Stimulated activated CD4-positive, alpha-beta T cell treated with anti-CD3 and anti-CD28 coated beads, Interleukin-12 subunit alpha, Interleukin-12 subunit beta, amount 100 ng/mL, for 24 hours (primary cell): ENCODE measurements around the gene NAALADL2.

Source experiments
- DNase-seq, 2 experiments: peaks; one replicate each; pipeline ENCODE4 v3.0.0-alpha.2; 2020; ENCODE audit warnings: low read depth in 2 of 2

NAALADL2 gene

GRCh38 chr3:174859114-174859735 lies at the start of gene NAALADL2:
Gene NAALADL2, plus strand, starts transcription at chr3:174859334.
- no peak for DNase-seq

- DNase-seq: no peak
Observed at GRCh38 chr3:174810254-174810653, 48.9 kb upstream of the NAALADL2 start.

GRCh38 chr3:174812172-174812862 lies 46.8 kb upstream of the NAALADL2 start:
- no peak for DNase-seq

GRCh38 chr3:174815750-174816149 lies 43.4 kb upstream of the NAALADL2 start:
- DNase-seq: no peak

GRCh38 chr3:174820885-174821284 lies 38.2 kb upstream of the NAALADL2 start:
- no peak for DNase-seq

- DNase-seq: no peak
Observed at GRCh38 chr3:174821477-174821876, 37.7 kb upstream of the NAALADL2 start.

GRCh38 chr3:174822320-174822719 lies 36.8 kb upstream of the NAALADL2 start:
- no peak for DNase-seq

- DNase-seq: no peak
Observed at GRCh38 chr3:174826069-174826468, 33.1 kb upstream of the NAALADL2 start.

- no peak for DNase-seq
Observed at GRCh38 chr3:174844746-174845145, 14.4 kb upstream of the NAALADL2 start.

- DNase-seq: no peak
Observed at GRCh38 chr3:174846055-174846454, 13.1 kb upstream of the NAALADL2 start.

- DNase-seq: no peak
Observed at GRCh38 chr3:174854987-174855386, 4.1 kb upstream of the NAALADL2 start.

- DNase-seq: no peak
Observed at GRCh38 chr3:174857301-174857700, 1.8 kb upstream of the NAALADL2 start.

- no peak for DNase-seq
Observed at GRCh38 chr3:174858353-174858752, 781 bp upstream of the NAALADL2 start.

- DNase-seq: no peak
Observed at GRCh38 chr3:174859756-174860155, 622 bp downstream of the NAALADL2 start.

- DNase-seq: no peak
Observed at GRCh38 chr3:174862101-174862500, 3.0 kb downstream of the NAALADL2 start.

- no peak for DNase-seq
Observed at GRCh38 chr3:174862666-174863065, 3.5 kb downstream of the NAALADL2 start.

- DNase-seq: no peak
Observed at GRCh38 chr3:174863488-174863887, 4.4 kb downstream of the NAALADL2 start.

- no peak for DNase-seq
Observed at GRCh38 chr3:174869448-174869847, 10.3 kb downstream of the NAALADL2 start.

- DNase-seq: no peak
Observed at GRCh38 chr3:174873832-174874657, 14.9 kb downstream of the NAALADL2 start.

- no peak for DNase-seq
Observed at GRCh38 chr3:174882789-174883188, 23.7 kb downstream of the NAALADL2 start.

GRCh38 chr3:174883881-174884675 lies 24.9 kb downstream of the NAALADL2 start:
- no peak for DNase-seq
